ENCODE measurements around the gene FAM219A. TPM values are rescaled to one million over a fixed set of nuclear protein-coding genes. Genes with fewer than 3 reads are reported as not detected.
"Not testable (repeated sequence)": the region's sequence is repeated elsewhere in the genome, so short reads cannot be mapped to it uniquely, and the experiment has no call there.

FAM219A gene
- total RNA-seq, 1 donor from 2014 or later, result 2.6 TPM

- Histone ChIP-seq H3K4me1 (ENCODE audit: control insufficient read depth in 3 of 3, insufficient read depth in 3 of 3, low read length in 3 of 3) (peaks cover 39 to 64% (median 49%) of the 10 kb centered on the region in 3 donors), H3K27ac (ENCODE audit: low read depth, low read length) (no peak overlapping the region), H3K9ac (ENCODE audit: low read depth in 1 of 3, low read length in 3 of 3) (peak overlapping the region in 2 of 3 donors; percentile 27 to 52), H3K36me3 (ENCODE audit: control insufficient read depth in 3 of 3, insufficient read depth in 3 of 3, low read length in 3 of 3) (no peaks in the 10 kb centered on the region), H3K27me3 (ENCODE audit: control insufficient read depth in 3 of 3, insufficient read depth in 3 of 3, low read length in 3 of 3) (no peaks in the 10 kb centered on the region), H3K4me3 (ENCODE audit: low read length in 3 of 3) (no peak overlapping the region), H3K9me3 (ENCODE audit: control insufficient read depth in 3 of 3, low read length in 3 of 3) (no peaks in the 10 kb centered on the region)
These were observed 6.8 kb downstream of the FAM219A start for GRCh38 chr9:34451545-34451944.

- Histone ChIP-seq H3K36me3 (ENCODE audit: control insufficient read depth in 3 of 3, insufficient read depth in 3 of 3, low read length in 3 of 3) (no peaks in the 10 kb centered on the region), H3K9ac (ENCODE audit: low read depth in 1 of 3, low read length in 3 of 3) (peak overlapping the region in 2 of 3 donors; percentile 27 to 52), H3K4me1 (ENCODE audit: control insufficient read depth in 3 of 3, insufficient read depth in 3 of 3, low read length in 3 of 3) (peaks cover 37 to 64% (median 48%) of the 10 kb centered on the region in 3 donors), H3K27me3 (ENCODE audit: control insufficient read depth in 3 of 3, insufficient read depth in 3 of 3, low read length in 3 of 3) (no peaks in the 10 kb centered on the region), H3K27ac (ENCODE audit: low read depth, low read length) (no peak overlapping the region), H3K4me3 (ENCODE audit: low read length in 3 of 3) (no peak overlapping the region), H3K9me3 (ENCODE audit: control insufficient read depth in 3 of 3, low read length in 3 of 3) (no peaks in the 10 kb centered on the region)
These were observed 7.2 kb downstream of the FAM219A start for GRCh38 chr9:34451135-34451534.

DNA sequence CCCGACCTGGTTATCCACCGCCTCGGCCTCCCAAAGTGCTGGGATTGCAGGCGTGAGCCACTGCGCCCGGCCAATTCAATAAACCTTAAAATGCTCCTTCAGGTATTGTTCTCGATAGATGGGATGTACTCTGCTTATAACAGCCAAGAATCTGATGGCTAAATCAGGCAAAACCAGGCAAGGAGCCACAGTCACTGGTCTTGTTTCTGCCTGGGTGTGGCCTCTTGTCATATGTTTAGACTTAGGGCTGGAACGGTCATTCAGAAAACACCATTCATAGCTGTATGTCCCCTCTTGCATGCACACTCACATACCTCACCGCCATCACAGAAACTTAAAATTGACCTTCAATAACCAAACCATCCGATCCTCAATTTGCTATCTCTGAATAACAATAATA lies 7.7 kb downstream of the FAM219A start:
- H3K36me3 ChIP-seq (ENCODE audit: control insufficient read depth in 3 of 3, insufficient read depth in 3 of 3, low read length in 3 of 3), result no peaks in the 10 kb centered on the region
- no peak overlapping the region for H3K27ac ChIP-seq (ENCODE audit: low read depth, low read length)
- no peaks in the 10 kb centered on the region for H3K9me3 ChIP-seq (ENCODE audit: control insufficient read depth in 3 of 3, low read length in 3 of 3)
- H3K4me1 ChIP-seq (ENCODE audit: control insufficient read depth in 3 of 3, insufficient read depth in 3 of 3, low read length in 3 of 3), result peaks cover 37 to 59% (median 43%) of the 10 kb centered on the region in 3 donors
- no peak overlapping the region for H3K9ac ChIP-seq (ENCODE audit: low read depth in 1 of 3, low read length in 3 of 3)
- H3K4me3 ChIP-seq (ENCODE audit: low read length in 3 of 3), result no peak overlapping the region
- H3K27me3 ChIP-seq (ENCODE audit: control insufficient read depth in 3 of 3, insufficient read depth in 3 of 3, low read length in 3 of 3), result no peaks in the 10 kb centered on the region

DNA sequence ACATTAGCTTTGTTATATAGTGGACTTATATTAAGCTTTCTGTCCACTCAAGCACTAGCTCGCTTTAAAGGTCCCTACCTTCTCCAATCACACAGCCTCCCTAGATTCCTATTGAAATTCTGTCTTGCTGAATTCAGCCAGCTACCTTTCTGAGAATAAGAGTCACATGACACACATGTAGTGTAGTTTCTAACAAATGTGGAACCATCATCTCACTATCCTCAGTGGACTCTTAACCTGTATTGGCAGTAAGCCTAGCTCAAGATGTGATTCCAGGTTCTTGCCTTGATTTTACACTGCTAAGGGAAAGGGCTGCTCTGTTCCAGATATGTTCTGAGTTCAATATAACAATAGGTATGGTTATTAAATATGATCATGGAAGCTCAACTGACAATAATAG lies 11.4 kb downstream of the FAM219A start:
- H3K27me3 ChIP-seq (ENCODE audit: control insufficient read depth in 3 of 3, insufficient read depth in 3 of 3, low read length in 3 of 3), result no peaks in the 10 kb centered on the region
- no peak overlapping the region for H3K9ac ChIP-seq (ENCODE audit: low read depth in 1 of 3, low read length in 3 of 3)
- H3K4me1 ChIP-seq (ENCODE audit: control insufficient read depth in 3 of 3, insufficient read depth in 3 of 3, low read length in 3 of 3), result peaks cover 31 to 39% (median 35%) of the 10 kb centered on the region in 3 donors
- H3K9me3 ChIP-seq (ENCODE audit: control insufficient read depth in 3 of 3, low read length in 3 of 3), result no peaks in the 10 kb centered on the region
- H3K27ac ChIP-seq (ENCODE audit: low read depth, low read length), result no peak overlapping the region
- no peak overlapping the region for H3K4me3 ChIP-seq (ENCODE audit: low read length in 3 of 3)
- no peaks in the 10 kb centered on the region for H3K36me3 ChIP-seq (ENCODE audit: control insufficient read depth in 3 of 3, insufficient read depth in 3 of 3, low read length in 3 of 3)

GRCh38 chr9:34446468-34446891 lies 11.9 kb downstream of the FAM219A start:
- H3K9ac ChIP-seq (ENCODE audit: low read depth in 1 of 3, low read length in 3 of 3), result no peak overlapping the region
- H3K4me1 ChIP-seq (ENCODE audit: control insufficient read depth in 3 of 3, insufficient read depth in 3 of 3, low read length in 3 of 3), result peaks cover 31 to 37% (median 33%) of the 10 kb centered on the region in 3 donors
- H3K4me3 ChIP-seq (ENCODE audit: low read length in 3 of 3), result no peak overlapping the region
- no peaks in the 10 kb centered on the region for H3K27me3 ChIP-seq (ENCODE audit: control insufficient read depth in 3 of 3, insufficient read depth in 3 of 3, low read length in 3 of 3)
- no peaks in the 10 kb centered on the region for H3K9me3 ChIP-seq (ENCODE audit: control insufficient read depth in 3 of 3, low read length in 3 of 3)
- no peak overlapping the region for H3K27ac ChIP-seq (ENCODE audit: low read depth, low read length)
- H3K36me3 ChIP-seq (ENCODE audit: control insufficient read depth in 3 of 3, insufficient read depth in 3 of 3, low read length in 3 of 3), result no peaks in the 10 kb centered on the region

- peaks cover 34 to 44% (median 41%) of the 10 kb centered on the region in 3 donors for H3K4me1 ChIP-seq (ENCODE audit: control insufficient read depth in 3 of 3, insufficient read depth in 3 of 3, low read length in 3 of 3)
These were observed 14.4 kb downstream of the FAM219A start for GRCh38 chr9:34443976-34444375.

GRCh38 chr9:34443533-34443932 lies 14.8 kb downstream of the FAM219A start:
- Histone ChIP-seq H3K9me3 (ENCODE audit: control insufficient read depth in 3 of 3, low read length in 3 of 3) (no peaks in the 10 kb centered on the region), H3K36me3 (ENCODE audit: control insufficient read depth in 3 of 3, insufficient read depth in 3 of 3, low read length in 3 of 3) (no peaks in the 10 kb centered on the region), H3K27me3 (ENCODE audit: control insufficient read depth in 3 of 3, insufficient read depth in 3 of 3, low read length in 3 of 3) (no peaks in the 10 kb centered on the region), H3K4me3 (ENCODE audit: low read length in 3 of 3) (no peak overlapping the region), H3K9ac (ENCODE audit: low read depth in 1 of 3, low read length in 3 of 3) (no peak overlapping the region), H3K4me1 (ENCODE audit: control insufficient read depth in 3 of 3, insufficient read depth in 3 of 3, low read length in 3 of 3) (peaks cover 34 to 44% (median 41%) of the 10 kb centered on the region in 3 donors), H3K27ac (ENCODE audit: low read depth, low read length) (no peak overlapping the region)

More at GRCh38 chr9:34443976-34444375, 14.4 kb downstream of the FAM219A start:
- Histone ChIP-seq H3K27me3 (ENCODE audit: control insufficient read depth in 3 of 3, insufficient read depth in 3 of 3, low read length in 3 of 3) (no peaks in the 10 kb centered on the region), H3K9me3 (ENCODE audit: control insufficient read depth in 3 of 3, low read length in 3 of 3) (no peaks in the 10 kb centered on the region), H3K9ac (ENCODE audit: low read depth in 1 of 3, low read length in 3 of 3) (no peak overlapping the region), H3K27ac (ENCODE audit: low read depth, low read length) (no peak overlapping the region), H3K36me3 (ENCODE audit: control insufficient read depth in 3 of 3, insufficient read depth in 3 of 3, low read length in 3 of 3) (no peaks in the 10 kb centered on the region), H3K4me3 (ENCODE audit: low read length in 3 of 3) (no peak overlapping the region)

DNA sequence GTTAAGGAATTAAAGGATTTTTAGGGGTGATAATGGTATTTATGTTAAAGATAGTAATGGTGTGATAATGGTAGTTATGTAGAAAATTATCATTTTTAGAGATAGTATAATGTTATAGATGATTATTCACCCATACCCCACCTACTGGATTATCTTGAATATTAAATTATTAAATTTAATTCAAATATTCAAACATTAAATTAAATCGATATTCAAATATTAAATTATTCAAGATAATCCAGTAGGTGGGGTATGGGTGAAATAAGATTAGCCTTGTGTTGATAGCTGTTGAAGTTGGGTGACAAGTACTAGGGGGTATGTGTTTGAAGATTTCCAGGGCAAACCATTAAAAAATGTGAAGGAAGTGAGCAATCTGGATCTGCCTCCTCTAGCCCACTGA lies 15.6 kb downstream of the FAM219A start:
- Histone ChIP-seq H3K4me3 (ENCODE audit: low read length in 3 of 3) (no peak overlapping the region), H3K4me1 (ENCODE audit: control insufficient read depth in 3 of 3, insufficient read depth in 3 of 3, low read length in 3 of 3) (peaks cover 34 to 41% (median 40%) of the 10 kb centered on the region in 3 donors), H3K36me3 (ENCODE audit: control insufficient read depth in 3 of 3, insufficient read depth in 3 of 3, low read length in 3 of 3) (no peaks in the 10 kb centered on the region), H3K27me3 (ENCODE audit: control insufficient read depth in 3 of 3, insufficient read depth in 3 of 3, low read length in 3 of 3) (no peaks in the 10 kb centered on the region), H3K9ac (ENCODE audit: low read depth in 1 of 3, low read length in 3 of 3) (no peak overlapping the region), H3K9me3 (ENCODE audit: control insufficient read depth in 3 of 3, low read length in 3 of 3) (no peaks in the 10 kb centered on the region), H3K27ac (ENCODE audit: low read depth, low read length) (no peak overlapping the region)

DNA sequence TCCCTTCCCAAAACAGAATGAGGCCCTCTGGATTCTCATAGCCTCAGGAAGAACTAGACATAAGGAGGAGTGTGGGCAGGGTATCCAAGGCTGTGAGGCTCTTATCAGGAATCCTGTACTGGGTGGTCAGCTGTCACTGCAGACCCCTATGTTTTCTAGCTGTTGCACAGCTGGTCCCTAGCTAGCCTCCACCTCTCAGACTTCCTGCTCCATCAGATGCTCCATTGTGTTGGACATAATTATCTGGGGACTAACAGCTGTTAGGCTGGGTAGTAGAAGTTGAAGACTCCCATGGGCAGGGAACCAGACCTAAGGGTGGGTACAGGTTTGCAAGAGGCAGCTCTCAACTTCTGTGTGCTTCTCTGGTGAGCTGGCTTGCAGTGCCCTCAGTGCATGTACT lies 18.4 kb downstream of the FAM219A start:
- Histone ChIP-seq H3K27ac (ENCODE audit: low read depth, low read length) (no peak overlapping the region), H3K9me3 (ENCODE audit: control insufficient read depth in 3 of 3, low read length in 3 of 3) (no peaks in the 10 kb centered on the region), H3K4me1 (ENCODE audit: control insufficient read depth in 3 of 3, insufficient read depth in 3 of 3, low read length in 3 of 3) (peaks cover 25 to 36% (median 29%) of the 10 kb centered on the region in 3 donors)

GRCh38 chr9:34438465-34438864 lies 19.9 kb downstream of the FAM219A start:
- H3K9me3 ChIP-seq (ENCODE audit: control insufficient read depth in 3 of 3, low read length in 3 of 3); H3K36me3 ChIP-seq (ENCODE audit: control insufficient read depth in 3 of 3, insufficient read depth in 3 of 3, low read length in 3 of 3); H3K9ac ChIP-seq (ENCODE audit: low read depth in 1 of 3, low read length in 3 of 3); H3K4me3 ChIP-seq (ENCODE audit: low read length in 3 of 3); H3K27me3 ChIP-seq (ENCODE audit: control insufficient read depth in 3 of 3, insufficient read depth in 3 of 3, low read length in 3 of 3); H3K27ac ChIP-seq (ENCODE audit: low read depth, low read length): not testable (repeated sequence)
- H3K4me1 ChIP-seq (ENCODE audit: control insufficient read depth in 3 of 3, insufficient read depth in 3 of 3, low read length in 3 of 3), result peaks cover 16 to 28% (median 16%) of the 10 kb centered on the region in 3 donors

More for the DNA sequence above, 18.4 kb downstream of the FAM219A start:
- Histone ChIP-seq H3K9ac (ENCODE audit: low read depth in 1 of 3, low read length in 3 of 3) (no peak overlapping the region), H3K36me3 (ENCODE audit: control insufficient read depth in 3 of 3, insufficient read depth in 3 of 3, low read length in 3 of 3) (no peaks in the 10 kb centered on the region), H3K27me3 (ENCODE audit: control insufficient read depth in 3 of 3, insufficient read depth in 3 of 3, low read length in 3 of 3) (no peaks in the 10 kb centered on the region), H3K4me3 (ENCODE audit: low read length in 3 of 3) (no peak overlapping the region)

All from skeletal muscle tissue (tissue), 4 donors.